Measurements from ENCODE around the gene SYF2. TPM values are rescaled to one million over a fixed set of nuclear protein-coding genes. Genes with fewer than 3 reads are reported as not detected.

Gene SYF2
- total and polyA plus RNA-seq, 2 donors (not counting 1 experiment from before 2014, with no cell fraction given) = 21.9 to 67.3 TPM

- H3K4me1 Mint-ChIP-seq = peaks cover 45% of the 10 kb centered on the region
- H3K9me3 Mint-ChIP-seq (ENCODE audit: insufficient read depth) = no peaks in the 10 kb centered on the region
- ChIA-PET CTCF (no interaction called here), POLR2A (interaction anchor here (0.5 to 1.5 kb wide), 4 partner anchors 14 to 317 kb away, joined by 3 to 16 read pairs (median 6); partner anchors contain the start of genes RUNX3 and SYF2)
- peak overlapping the region; percentile 99 for H3K4me3 Mint-ChIP-seq
- Histone ChIP-seq H3K9me3 (ENCODE audit: control extremely low read depth in 1 of 3, control insufficient read depth in 2 of 3, insufficient read depth in 1 of 3, low read length in 2 of 3) (no peaks in the 10 kb centered on the region), H3K27ac (ENCODE audit: low read length in 2 of 2) (peak overlapping the region; percentile 97 to 99), H3K4me2 (replicated peaks; ENCODE audit: low read depth, low read length, poor library complexity, severe bottlenecking) (peak overlapping the region; percentile 82), H3K79me2 (ENCODE audit: control insufficient read depth, insufficient read depth, low read length) (peaks cover 28% of the 10 kb centered on the region), H3K4me1 (ENCODE audit: control insufficient read depth in 2 of 2, insufficient read depth in 2 of 2, low read length in 2 of 2) (peaks cover 25 to 26% of the 10 kb centered on the region in 2 donors), H3K27me3 (replicated peaks in 1 of 4; ENCODE audit: control extremely low read depth in 1 of 4, control insufficient read depth in 3 of 4, insufficient read depth in 4 of 4, low read length in 3 of 4) (no peaks in the 10 kb centered on the region), H3K4me3 (ENCODE audit: control extremely low read depth in 1 of 5, extremely low read depth in 1 of 5, insufficient read depth in 1 of 5, low read depth in 2 of 5, low read length in 4 of 5) (peak overlapping the region; percentile 91 to 99 (median 96)), H4K20me1 (ENCODE audit: control insufficient read depth, insufficient read depth, low read length, poor library complexity, severe bottlenecking) (peaks cover 37% of the 10 kb centered on the region), H3K36me3 (replicated peaks in 1 of 2; ENCODE audit: control extremely low read depth in 1 of 2, control insufficient read depth in 1 of 2, extremely low read depth in 1 of 2, insufficient read depth in 2 of 2, low read length in 1 of 2) (peaks cover 10 to 48% of the 10 kb centered on the region in 2 experiments), H2AFZ (ENCODE audit: insufficient read depth, low read depth, low read length, poor library complexity, severe bottlenecking) (no peak overlapping the region), H3K9ac (ENCODE audit: low read length) (peak overlapping the region; percentile 98)
- under 1% methylated on average over 53 of the region's 53 CpGs for WGBS (ENCODE audit: insufficient coverage)
- TF ChIP-seq EZH2 (IDR thresholded peaks at IDR 0.05; ENCODE audit: borderline replicate concordance, insufficient read depth, low read depth, low read length, poor library complexity, severe bottlenecking) (no peak), CTCF (IDR thresholded peaks at IDR 0.05) (no peak)
- no peak for ATAC-seq (ENCODE audit: low read depth)
- no peak for DNase-seq
- H3K27me3 Mint-ChIP-seq = no peaks in the 10 kb centered on the region
- intact Hi-C loops (cut with micrococcal nuclease) = loop anchor here (1.0 to 10.0 kb wide), 8 partner anchors 7 to 603 kb away; partner anchors contain the start of genes MAN1C1, MTFR1L, SRRM1 and SYF2
- H3K27ac Mint-ChIP-seq = peak overlapping the region; percentile 100
Measured at GRCh38 chr1:25246600-25247023, 14.3 kb upstream of the SYF2 start.
